ENCODE measurements around the gene CD247. TPM values are rescaled to one million over a fixed set of nuclear protein-coding genes. Genes with fewer than 3 reads are reported as not detected.

CD247 gene
- total RNA-seq, 1 experiment from 2014 or later = 0.44 TPM

- TF ChIP-seq POLR2AphosphoS5 (IDR thresholded peaks at IDR 0.05; ENCODE audit: low read depth, low read length) (no peak), REST (IDR thresholded peaks at IDR 0.05; ENCODE audit: insufficient read depth in 1 of 2, low read depth in 2 of 2, low read length in 1 of 2) (no peak)
- Histone ChIP-seq H3K4me1 (ENCODE audit: control insufficient read depth, insufficient read depth, low read length) (0 out of 2 replicates have a peak, but pooled peaks cover 2% of the 10 kb centered on the region), H3K36me3 (ENCODE audit: control insufficient read depth, insufficient read depth, low read length) (no peaks in the 10 kb centered on the region), H3K4me3 (ENCODE audit: low read depth in 2 of 2, low read length in 2 of 2) (peak overlapping the region; percentile 60 to 75), H3K9me3 (ENCODE audit: control insufficient read depth, insufficient read depth, low read depth, low read length) (no peaks in the 10 kb centered on the region), H3K27ac (ENCODE audit: low read length) (no peak overlapping the region; the same call in 1 of the 2 replicates), H3K27me3 (ENCODE audit: control insufficient read depth, insufficient read depth, low read length) (no peaks in the 10 kb centered on the region)
- POLR2A ChIA-PET = interaction anchor here (0.6 to 0.7 kb wide), 2 partner anchors 11 to 31 kb away, joined by 3 to 4 read pairs; no protein-coding TSS in a partner anchor
- in situ Hi-C loops (cut with HindIII; ENCODE audit: low pct_unique_long_range_greater_than_20kb, low sequenced_read_pairs) = no loop called here
- DNase-seq (ENCODE audit: low read depth, low spot score) (no peak), ATAC-seq (peak; percentile 83)
- intact Hi-C loops (cut with micrococcal nuclease; ENCODE audit: unreplicated experiment) = loop anchor here (5.0 kb wide), 1 partner anchor 77 kb away; no protein-coding TSS in a partner anchor
- BruUV-seq (replicated peaks) = no TSS peak
- CTCF ChIA-PET = interaction anchor here (0.5 to 1.1 kb wide), 3 partner anchors 25 to 411 kb away, joined by 3 to 5 read pairs (median 3); no protein-coding TSS in a partner anchor
These were observed 63.2 kb downstream of the CD247 start for GRCh38 chr1:167454894-167455785.

- Histone ChIP-seq H3K36me3 (ENCODE audit: control insufficient read depth, insufficient read depth, low read length) (no peaks in the 10 kb centered on the region), H3K27me3 (ENCODE audit: control insufficient read depth, insufficient read depth, low read length) (no peaks in the 10 kb centered on the region), H3K4me3 (ENCODE audit: low read depth in 2 of 2, low read length in 2 of 2) (peak overlapping the region; percentile 60 to 75), H3K4me1 (ENCODE audit: control insufficient read depth, insufficient read depth, low read length) (0 out of 2 replicates have a peak, but pooled peaks cover 2% of the 10 kb centered on the region), H3K9me3 (ENCODE audit: control insufficient read depth, insufficient read depth, low read depth, low read length) (no peaks in the 10 kb centered on the region), H3K27ac (ENCODE audit: low read length) (no peak overlapping the region)
- DNase-seq (ENCODE audit: low read depth, low spot score) (no peak), ATAC-seq (no peak)
- in situ Hi-C loops (cut with HindIII; ENCODE audit: low pct_unique_long_range_greater_than_20kb, low sequenced_read_pairs) (no loop called here), intact Hi-C loops (cut with micrococcal nuclease; ENCODE audit: unreplicated experiment) (no loop called here)
- POLR2A ChIA-PET = interaction anchor here (0.6 kb wide), 1 partner anchor 30 kb away, joined by 4 read pairs; no protein-coding TSS in a partner anchor
- CTCF ChIA-PET = interaction anchor here (0.5 to 1.1 kb wide), 2 partner anchors 26 to 410 kb away, joined by 3 read pairs; no protein-coding TSS in a partner anchor
- no TSS peak for BruUV-seq (replicated peaks)
- TF ChIP-seq CTCF (IDR thresholded peaks at IDR 0.05) (no peak), SIN3A (IDR thresholded peaks at IDR 0.05; ENCODE audit: borderline replicate concordance, insufficient read depth, low read depth, low read length) (no peak), REST (IDR thresholded peaks at IDR 0.05; ENCODE audit: insufficient read depth in 1 of 2, low read depth in 2 of 2, low read length in 1 of 2) (no peak), POLR2AphosphoS5 (IDR thresholded peaks at IDR 0.05; ENCODE audit: low read depth, low read length) (no peak), TCF7L2 (IDR thresholded peaks at IDR 0.05; ENCODE audit: low read depth, low read length) (no peak)
These were observed 63.9 kb downstream of the CD247 start for GRCh38 chr1:167454304-167454893.

Measured in Panc1 (cell line).